T-helper 9 cell (primary cell): ENCODE results near the gene FRMD4A.

Experiments used
- DNase-seq: peaks from one replicate; pipeline ENCODE4 v3.0.0-alpha.2; 2020

The FRMD4A gene

DNA sequence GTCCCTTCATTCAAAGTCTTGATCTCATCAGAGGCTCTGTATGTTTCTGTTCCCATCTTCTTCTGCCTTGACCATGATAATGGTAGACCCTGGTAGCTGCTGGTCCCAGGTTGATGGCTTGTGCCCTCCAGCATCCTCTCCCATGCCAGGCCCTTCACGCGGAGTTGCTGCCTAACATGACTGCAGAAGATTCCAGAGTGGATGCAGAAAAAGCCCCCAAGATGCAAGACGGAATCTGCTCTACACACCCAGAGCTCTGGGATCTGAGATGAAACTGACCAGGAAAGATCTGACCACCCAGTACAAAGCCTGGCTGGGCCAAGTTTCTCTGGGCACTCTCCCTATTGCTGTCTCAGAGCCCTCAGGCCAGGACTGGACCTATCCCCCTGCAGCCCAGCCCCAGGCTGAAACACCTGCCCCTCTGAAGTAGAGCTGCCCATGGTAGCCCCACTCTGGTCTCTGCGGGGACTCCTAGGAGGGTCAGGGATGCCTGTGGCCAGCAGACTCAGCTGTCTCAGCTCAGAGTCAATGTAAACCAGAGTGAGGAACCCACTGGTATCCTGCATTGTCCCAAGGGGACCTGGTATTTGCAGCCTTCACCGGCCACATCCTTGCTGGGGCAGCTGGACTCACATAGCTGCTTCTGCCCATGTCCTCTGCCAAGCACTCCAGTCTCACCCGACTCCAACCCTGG is 9.5 kb upstream of the FRMD4A start:
- no peak for DNase-seq

DNA sequence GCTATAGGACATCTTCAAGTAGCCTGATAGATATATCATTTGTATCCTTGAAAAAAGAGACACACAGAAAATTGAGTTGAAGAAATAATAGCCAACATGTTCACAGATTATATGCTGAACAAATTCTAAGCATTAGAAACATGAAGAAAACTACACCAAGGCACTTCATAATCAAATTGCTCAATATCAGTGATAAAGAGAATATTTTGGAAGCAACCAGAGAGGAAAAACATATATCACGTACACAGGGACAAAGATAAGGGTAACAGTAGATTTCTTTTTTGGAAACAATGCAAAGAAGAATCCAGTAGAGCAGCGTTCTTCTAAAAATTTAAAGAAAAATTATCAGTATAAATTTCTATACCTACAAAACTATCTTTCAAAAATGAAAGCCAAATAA is 6.0 kb upstream of the FRMD4A start:
- DNase-seq = no peak

DNA sequence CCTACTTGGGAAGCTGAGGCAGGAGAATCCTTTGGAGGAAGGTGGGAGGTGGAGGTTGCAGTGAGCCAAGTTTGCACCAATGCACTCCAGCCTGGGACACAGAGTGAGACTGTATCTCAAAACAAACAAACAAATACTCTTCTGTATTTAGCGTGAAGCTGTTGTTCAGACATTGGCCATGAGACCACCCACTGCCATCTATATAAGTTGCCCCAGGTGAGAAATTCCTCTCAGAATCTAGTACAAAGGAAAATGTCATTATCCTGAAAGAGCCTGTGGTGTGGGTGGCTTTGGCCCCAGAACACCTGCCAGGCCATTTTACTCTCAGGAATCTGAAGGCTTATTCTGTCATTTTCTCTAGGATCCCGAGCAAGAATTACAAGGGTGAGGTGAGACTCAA is 4.0 kb upstream of the FRMD4A start:
- DNase-seq = no peak

DNA sequence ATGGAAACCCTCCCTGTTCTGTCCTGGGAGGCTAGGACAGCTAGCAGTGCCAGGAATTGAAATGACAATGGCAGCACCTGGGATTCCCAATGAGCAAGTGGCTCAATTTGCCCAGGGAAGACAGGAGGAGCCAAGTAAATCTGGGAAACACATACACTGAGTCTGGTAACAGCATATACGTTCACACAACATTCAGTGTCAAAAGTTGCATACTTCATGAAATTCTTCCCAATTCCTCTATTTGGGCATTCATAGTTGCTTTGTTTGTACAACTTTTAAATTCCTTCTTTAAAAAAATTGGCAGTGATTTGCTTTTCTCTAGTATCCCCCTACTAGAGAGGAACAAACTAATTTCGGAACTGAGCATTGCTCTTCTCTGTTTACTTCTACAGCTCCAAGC is 2.9 kb upstream of the FRMD4A start:
- no peak for DNase-seq

DNA sequence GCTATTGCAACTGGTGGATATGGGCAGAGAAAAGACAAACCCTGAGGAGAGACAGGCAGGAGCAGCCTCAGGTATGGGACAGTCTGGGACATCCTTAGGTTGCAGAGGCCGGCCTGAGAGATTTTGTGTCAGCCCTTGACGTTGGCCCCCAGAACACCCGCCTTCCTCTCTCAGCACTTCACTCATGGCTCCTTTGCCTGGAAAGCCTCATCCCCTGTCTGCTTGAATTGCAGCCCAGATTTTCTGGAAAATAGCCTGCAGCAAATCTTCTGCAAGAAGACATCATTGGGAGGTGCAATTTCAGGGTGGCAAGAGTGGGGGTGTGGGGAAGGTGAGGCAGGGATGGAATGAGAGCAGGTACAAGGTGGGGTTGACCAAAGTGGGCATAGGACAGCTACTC is 2.2 kb upstream of the FRMD4A start:
- DNase-seq = no peak

DNA sequence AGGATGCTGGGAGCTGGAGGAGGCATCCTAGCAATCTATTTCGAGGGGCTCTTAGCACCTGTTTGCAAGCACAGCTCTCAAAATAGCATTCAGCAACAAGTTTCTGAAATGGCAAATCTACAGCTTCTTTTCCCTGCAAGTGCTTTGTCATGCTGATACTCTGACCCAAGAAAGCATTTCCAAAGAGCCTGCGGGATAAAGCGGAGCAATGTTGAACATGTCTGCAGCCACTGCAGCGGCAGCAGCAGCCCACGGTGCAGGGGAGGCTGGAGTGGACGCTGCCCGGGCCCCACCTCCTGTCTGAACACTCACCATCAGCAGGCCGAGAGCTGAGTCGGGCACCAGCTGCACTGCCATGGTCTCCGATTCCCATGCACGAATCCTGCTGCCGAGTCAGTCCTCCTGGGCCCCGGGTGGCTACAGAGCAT is 964 bp downstream of the FRMD4A start:
- no peak for DNase-seq

DNA sequence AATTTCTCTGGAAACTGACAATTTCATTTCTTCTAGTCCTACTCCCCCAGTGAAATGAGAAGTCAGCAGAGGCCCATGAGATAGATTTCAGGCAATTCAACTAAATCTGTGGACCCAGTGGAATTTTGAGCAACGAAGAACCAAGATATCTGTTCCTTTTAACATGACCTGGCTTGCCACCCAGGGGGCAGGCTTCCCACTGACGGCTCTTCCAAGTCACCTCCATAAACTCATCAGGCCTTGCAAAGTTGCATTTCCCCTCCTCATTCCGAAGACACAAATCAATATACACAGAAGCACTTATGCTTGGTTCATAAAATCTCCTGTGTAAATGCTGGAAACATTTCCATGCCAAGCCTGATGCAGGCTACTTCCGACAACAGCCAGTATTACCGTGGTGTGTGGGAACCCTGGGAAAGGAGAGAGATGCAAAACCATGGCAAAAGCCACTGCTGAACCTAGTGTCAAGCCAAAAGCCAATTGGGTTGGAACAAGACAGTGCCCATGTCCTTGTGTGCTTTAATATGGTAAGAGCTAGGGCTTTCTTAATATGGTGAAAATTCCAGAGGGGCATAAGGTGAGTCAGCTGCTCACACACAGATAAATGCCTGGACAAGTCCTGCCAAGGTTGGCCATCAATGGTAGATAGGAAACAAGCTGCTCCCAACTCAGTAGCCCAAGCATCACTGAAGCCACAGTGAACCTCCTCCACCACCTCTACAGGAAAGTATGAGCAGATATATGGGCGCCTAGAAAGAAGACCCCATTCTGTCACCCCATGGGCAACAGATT is 1.6 kb downstream of the FRMD4A start:
- DNase-seq = no peak

DNA sequence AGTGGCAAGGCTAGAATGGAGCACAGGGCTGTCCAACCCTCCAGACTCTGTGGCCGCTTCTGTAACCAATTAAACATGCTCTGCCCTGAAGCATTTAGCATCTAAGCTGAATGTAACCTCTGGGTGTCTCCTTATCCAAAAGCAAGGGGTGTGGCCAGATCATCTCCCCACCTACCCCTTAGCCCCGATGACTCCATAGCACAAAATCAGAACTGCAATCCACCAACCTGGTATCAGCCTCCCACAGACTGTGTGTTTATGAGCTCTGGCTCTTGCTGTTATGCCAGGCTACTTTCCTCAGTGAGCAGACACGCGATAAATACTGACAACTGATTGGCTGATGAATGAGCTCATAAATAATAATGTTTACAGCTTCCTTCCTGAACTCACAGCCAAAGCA is 3.2 kb downstream of the FRMD4A start:
- DNase-seq = no peak

DNA sequence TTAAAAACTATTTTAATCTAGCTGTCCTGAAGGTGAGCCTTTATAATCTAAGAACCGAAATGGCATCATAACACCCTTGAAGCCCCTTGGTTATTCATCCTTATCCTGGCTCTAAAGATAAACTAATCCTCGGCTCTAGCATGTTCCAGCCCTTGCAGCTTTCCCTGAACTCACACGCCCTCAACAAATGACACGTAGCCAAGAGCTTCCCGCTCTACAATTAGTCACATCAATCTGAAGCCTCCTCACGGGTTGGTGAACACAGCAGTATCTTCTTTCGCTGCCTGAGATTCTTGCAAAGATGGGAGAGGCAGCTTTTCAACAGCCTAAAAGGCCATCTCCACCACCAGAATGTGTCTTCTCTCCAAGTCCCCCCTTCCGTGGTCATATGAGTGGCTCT is 4.1 kb downstream of the FRMD4A start:
- DNase-seq = no peak

DNA sequence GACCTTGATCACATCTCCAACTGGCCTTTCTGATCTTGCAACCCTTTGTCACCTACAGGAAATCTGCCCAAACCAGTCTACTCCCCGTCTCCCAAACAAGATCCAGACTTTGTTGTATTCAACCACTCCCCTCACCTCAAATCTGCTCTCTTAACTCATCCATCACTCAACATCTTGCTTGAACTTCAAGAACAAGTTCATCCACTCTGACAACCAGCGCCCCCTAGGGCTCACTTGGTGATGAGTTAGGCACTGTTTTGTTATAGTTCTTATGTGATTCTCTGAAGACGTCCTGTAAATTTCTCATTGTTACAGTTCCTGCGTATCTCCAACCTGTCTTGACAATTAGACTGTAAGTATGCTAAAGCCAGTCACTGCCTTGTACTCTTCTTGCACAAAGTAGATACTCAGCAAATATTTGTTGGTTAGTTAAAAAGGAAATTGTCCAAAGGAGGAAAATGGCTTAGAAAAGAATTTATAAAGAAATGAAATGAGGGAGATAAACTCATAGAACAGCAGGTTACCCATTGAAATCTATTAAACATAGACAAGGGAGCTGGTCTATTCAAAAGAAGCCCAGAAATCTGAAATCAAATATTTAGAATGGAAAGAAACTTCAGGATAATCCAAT is 5.3 kb downstream of the FRMD4A start:
- peak; percentile 33 for DNase-seq

DNA sequence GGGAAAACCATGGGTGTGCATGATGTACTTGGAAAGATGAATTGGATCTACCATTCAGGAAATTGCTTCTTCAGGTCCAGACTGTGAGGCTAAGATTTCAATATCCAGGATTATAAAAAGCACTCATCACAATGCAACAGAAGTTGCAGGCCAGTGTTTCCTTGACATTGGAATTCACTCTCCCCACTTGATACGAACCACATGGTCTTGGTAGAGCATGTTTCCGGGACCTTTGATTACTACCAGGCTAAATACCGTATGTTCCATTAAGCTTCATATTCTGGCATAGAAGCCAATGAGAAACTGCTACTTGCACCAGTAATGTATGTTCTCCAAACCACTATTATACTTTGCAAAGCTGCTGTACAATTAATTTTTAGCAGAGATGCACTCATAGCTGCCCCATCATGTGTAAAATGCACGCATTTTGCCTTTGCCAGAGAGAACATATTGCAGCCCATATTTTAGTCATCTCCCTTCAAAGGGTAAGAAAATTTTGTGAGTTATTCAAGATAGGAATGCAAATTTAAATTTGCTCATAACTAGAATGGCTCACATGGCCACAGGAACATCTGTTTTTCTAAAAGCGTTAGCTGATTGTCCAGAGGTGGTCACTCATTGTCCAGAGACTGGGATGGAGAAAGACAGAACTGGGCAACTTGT is 8.1 kb downstream of the FRMD4A start:
- no peak for DNase-seq

DNA sequence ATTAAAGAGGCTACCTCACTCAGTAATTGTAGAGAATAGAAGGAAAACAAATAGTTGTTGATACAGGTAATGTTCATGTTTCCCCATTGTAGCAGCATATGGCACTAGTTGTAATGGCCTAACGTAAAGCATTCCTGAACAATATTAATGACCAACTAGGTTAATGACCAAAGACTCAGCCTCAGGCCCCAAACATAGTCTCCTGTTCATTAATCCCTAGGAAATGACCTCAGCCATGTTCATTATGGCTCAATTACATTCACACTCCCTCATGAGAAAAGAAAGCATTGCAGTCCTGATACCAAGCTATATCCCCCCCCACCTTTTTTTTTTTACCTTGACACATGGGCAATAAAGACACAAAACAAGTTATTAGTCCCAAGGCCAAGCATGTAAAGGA is 12.7 kb downstream of the FRMD4A start:
- no peak for DNase-seq

DNA sequence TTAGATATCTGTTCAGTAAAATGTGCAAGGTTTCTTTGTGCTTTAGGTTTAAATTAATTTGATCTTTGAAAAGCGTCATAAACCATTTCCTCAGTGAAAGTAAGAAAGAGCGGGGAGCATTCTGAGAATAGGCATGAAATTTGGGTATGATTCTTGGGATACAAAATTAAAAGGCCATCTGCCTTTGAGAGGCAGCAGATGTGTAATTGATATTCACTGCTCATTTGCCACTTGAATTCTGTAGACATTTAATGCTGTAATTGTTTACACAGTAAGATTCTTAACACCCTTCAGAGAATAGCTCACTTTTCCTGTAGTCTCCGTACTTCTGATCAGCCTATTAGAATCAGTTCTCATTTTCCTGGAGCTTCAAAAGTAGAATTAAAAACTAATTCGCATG is 18.7 kb downstream of the FRMD4A start:
- no peak for DNase-seq

DNA sequence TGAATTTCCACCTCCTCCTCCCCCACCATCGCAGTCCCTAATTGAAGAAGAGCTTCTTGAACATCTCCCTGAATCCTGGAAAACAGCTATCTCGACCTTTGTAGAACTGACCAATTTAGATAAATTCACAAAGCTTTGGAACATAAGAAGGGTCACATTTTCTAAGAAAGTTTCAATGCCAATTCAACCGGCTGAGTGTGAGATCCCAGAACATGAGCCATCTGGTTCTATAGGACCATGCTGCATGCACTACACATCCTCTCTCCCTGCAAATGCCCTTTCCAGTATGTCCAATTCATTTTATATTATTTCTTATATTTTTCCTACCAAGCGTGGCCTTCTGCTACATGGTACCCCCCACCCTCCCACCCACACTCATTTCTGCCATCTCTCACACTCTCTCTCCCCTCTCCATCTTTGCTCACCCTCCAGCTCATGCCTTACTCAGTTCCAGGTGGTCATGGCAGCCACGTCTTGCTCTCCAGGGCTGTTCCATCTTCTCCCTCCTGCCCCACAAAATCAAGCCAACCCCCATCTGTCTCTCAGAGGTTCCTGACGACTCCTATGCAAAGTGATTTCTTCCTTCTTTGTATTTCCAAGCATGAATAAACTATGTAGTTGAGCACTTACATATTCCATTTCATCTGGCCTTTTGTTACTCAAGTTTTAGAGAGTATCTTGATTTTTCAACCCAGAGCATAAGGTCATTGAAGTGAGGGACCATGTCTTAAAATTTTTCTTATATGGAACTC is 19.3 kb downstream of the FRMD4A start:
- no peak for DNase-seq

DNA sequence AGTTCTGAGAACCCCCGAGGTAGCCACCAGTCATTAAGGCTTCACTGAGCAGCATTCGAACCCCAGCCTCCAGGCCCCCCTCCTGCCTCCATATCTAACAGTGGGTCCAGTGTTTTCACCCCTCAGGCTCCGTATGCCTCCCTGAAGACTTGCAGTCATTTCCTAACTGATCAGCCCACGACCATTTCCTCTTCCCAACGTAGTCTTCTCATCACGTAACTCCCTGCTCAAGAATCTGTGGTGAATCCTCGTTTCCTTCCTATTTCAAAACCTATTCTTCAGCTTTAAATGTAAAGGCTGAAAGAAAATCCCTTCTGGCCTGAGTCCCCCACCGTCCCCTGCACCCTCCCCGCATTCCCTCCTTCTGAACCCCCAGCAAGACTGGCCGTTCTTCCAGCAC is 21.1 kb downstream of the FRMD4A start:
- no peak for DNase-seq

DNA sequence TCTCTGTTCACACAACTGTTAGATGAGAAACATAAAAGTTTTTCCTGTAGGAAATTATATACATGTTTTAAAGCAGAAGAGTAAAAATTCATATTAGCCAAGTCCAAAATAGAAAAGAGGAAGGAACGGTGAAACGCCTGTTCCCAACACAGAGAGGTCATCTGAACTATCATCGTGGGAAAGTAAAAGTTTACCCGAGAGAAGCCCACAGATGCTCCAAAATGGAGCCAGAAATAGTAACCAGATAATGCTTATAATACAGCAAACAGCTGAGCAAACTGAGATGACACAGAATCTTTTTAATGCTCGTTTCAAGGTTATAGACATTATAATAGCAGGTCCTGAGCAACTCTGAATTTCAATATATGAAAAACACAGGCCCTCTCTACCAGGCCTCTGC is 24.5 kb downstream of the FRMD4A start:
- DNase-seq = no peak

DNA sequence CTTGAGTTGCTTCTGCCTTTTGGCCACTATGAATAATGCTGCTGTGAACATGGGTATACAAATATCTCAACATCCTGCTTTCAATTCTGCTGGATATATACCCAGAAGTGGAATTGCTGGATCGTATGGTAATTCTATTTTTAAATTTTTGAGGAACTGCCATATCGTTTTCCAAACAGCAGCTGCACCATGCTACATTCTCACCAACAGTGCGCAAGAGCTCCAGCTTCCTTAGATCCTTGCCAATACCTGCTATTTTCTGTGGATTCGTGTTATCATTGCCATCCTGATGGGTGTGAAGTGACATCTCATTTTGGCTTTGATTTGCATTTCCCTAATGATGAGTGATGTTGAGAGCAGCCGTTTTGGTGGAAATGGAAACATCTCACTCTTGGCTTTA is 26.7 kb downstream of the FRMD4A start:
- no peak for DNase-seq

DNA sequence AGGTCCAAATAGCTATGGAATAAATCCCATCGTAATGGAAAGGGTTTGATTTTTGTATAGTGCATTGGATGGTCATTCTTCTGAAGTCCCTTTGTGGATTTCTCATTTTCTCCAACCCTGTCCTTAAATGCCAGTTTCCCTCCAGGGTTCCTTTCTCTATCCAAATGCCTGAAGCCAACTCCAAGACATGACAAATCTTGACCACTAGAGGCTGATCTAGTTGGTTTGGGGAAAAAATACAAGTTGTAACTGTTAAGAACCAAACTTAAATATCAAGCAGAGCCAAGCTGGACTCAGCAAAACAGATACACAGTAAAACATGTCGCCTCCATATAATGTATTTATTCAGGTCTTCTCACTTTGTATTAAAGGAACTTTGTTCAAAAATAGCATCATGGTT is 28.7 kb downstream of the FRMD4A start:
- no peak for DNase-seq

DNA sequence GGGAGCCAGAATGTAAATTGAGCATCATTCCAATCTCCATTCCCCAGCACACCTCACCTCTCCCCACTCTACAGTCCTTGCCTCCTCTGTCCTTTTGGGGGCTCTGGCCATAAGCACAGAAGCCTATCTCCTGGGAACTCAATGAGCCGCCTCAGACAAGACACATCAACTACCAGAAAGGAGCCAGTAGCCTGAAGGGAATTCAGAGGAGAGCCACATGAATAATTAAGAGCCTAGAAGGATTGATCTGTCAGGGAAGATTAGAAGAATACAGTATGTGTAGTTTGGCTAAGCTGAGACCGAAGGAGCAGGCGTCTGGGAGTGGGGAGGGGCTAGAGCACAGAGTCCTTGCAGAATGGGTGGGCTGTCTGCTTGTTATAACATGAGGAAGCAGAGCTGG is 31.2 kb downstream of the FRMD4A start:
- no peak for DNase-seq

DNA sequence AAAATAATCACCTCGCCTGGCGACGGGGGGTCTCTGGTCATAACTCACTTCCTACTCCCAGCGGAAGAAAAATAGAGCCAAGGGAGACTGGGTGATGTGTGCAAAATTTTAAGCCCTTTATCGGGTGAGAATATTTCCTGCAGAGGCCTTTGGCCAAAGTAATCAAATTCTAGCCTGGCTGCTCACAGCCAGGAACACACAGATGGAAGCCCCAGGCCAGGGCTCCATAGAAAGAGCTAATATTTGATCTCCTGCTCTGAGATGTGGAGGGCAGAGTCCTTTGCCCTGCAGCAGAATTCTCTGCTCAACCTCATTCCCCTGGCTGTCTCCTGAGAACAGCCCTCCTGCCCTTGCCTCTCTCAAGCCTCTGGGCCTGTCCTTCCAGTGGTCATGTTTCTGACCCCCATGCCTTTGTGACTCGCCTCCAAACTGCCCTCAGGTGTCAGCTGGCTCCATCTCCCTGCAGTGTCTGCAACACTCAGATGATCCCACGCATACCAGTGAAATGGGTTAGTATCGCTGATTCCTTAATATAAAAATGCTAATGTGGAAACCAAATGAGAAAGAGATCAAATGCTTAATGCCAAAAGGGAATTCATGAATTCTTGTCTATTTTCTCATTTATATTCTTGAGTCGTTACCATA is 34.5 kb downstream of the FRMD4A start:
- DNase-seq = no peak

DNA sequence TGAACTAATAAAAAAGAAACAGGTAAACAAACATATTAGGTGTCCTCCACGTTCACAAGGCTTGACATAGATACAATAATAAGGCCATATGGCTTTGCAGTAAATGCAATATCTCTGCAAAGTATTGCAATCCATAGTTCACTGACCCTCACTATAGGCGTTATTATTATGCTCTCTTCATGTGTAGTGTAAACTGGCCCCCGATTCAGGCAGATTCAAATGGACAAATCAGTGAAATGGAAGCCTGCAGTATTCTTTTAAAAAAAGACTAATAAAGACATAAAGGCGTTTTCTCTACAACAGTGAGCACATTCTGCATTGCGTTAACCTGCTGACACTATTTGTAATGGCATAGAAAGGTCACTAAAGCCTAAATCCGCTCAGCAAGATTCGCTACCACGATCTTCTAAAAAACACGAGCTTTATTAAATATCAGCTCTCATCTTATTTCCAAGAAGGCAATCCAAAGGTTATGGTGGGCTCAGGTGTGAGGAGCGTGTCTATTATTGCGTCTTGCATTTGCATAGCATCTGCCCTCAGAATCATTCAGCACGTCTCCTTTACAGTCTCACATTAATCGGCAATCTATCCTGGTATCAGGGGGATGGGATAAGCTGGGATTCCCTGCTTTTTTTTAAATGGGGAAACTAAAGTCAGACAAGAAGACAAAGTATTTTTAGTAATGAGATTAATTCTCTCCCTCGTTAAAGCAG is 36.2 kb downstream of the FRMD4A start:
- DNase-seq = no peak

DNA sequence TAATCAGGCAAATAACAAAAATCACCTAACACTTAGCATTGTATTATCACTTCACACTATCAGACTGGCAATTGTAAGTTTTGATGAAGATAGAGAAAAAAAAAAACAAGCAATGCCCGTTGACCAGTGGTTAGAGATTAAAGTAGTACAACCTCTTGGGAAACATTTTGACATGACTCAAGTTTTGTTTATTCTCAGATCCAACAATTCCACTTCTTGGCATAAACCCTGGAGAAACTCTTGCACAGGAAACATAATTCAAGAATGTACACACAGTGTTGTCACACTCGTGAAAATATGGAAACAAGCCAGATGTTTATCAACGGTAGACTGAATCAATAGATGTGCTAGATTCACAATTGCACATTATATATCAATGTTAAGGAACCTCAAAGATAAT is 37.2 kb downstream of the FRMD4A start:
- no peak for DNase-seq
